Keratinocyte (primary cell): ENCODE data around the gene GSK3A.

Experiments used
- EZH2 ChIP-seq: IDR thresholded peaks from one replicate; pipeline ENCODE4 v1.6.1; 2012; ENCODE audit warnings: inconsistent platforms, mild to moderate bottlenecking, low read length, moderate library complexity
- TF ChIP-seq, protein P1 (sequence below), 3 experiments: IDR thresholded peaks in 1 of 3; conservative IDR thresholded peaks in 1 of 3; optimal IDR thresholded peaks in 1 of 3; 2 replicates in 2 of 3; 3 replicates in 1 of 3; pipeline versions ENCODE3 to v1.5.1; 2011; ENCODE audit warnings: low read length in 3 of 3, mild to moderate bottlenecking in 3 of 3, moderate library complexity in 2 of 3, control low read depth in 1 of 3, inconsistent platforms in 1 of 3; ENCODE audit not compliant: insufficient read depth in 2 of 3; ENCODE audit errors: extremely low read depth in 1 of 3

DNA sequence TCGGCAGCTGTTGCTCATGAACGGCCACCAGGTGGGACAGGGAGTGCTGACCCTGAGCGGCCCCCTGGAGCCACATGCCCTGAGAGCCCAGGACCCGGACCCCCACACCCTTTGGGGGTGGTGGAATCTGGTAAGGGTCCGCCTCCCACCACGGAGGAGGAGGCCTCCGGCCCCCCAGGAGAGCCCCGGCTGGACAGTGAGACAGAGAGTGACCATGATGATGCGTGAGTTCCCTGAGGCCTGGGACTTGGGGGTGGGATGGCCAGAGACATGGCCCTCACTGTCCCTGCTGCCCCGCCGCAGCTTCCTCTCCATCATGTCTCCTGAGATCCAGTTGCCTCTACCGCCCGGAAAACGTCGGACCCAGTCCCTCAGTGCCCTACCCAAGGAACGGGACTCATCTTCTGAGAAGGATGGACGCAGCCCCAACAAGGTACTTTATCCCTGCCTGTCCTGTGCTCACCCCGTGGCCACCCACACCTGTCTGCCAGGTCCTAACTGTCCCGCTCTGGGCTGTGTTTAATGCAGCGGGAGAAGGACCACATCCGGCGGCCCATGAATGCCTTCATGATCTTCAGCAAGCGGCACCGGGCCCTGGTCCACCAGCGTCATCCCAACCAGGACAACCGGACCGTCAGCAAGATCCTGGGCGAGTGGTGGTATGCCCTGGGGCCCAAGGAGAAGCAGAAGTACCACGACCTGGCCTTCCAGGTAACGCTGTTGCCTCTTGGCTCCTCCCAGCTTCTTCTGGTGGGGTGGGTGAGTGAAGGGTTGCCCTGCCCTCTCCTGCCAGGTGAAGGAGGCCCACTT is 44.8 kb upstream of the GSK3A start:
- TF ChIP-seq, protein P1, sequence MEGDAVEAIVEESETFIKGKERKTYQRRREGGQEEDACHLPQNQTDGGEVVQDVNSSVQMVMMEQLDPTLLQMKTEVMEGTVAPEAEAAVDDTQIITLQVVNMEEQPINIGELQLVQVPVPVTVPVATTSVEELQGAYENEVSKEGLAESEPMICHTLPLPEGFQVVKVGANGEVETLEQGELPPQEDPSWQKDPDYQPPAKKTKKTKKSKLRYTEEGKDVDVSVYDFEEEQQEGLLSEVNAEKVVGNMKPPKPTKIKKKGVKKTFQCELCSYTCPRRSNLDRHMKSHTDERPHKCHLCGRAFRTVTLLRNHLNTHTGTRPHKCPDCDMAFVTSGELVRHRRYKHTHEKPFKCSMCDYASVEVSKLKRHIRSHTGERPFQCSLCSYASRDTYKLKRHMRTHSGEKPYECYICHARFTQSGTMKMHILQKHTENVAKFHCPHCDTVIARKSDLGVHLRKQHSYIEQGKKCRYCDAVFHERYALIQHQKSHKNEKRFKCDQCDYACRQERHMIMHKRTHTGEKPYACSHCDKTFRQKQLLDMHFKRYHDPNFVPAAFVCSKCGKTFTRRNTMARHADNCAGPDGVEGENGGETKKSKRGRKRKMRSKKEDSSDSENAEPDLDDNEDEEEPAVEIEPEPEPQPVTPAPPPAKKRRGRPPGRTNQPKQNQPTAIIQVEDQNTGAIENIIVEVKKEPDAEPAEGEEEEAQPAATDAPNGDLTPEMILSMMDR (optimal IDR thresholded peaks at IDR 0.05 in 1 of 3, IDR thresholded peaks at IDR 0.05 in 1 of 3, conservative IDR thresholded peaks at IDR 0.05 in 1 of 3; ENCODE audit: extremely low read depth in 1 of 3, insufficient read depth in 2 of 3, low read length in 3 of 3), result no peak
- no peak for TF ChIP-seq EZH2
